NCI-H2196 (cell line): ENCODE results near the gene GAST.

Source experiments
- DNase-seq: peaks from one replicate; lab custom pipeline; 2025; ENCODE audit not compliant: unreplicated experiment; lab: John Stamatoyannopoulos, UW

Gene GAST

DNA sequence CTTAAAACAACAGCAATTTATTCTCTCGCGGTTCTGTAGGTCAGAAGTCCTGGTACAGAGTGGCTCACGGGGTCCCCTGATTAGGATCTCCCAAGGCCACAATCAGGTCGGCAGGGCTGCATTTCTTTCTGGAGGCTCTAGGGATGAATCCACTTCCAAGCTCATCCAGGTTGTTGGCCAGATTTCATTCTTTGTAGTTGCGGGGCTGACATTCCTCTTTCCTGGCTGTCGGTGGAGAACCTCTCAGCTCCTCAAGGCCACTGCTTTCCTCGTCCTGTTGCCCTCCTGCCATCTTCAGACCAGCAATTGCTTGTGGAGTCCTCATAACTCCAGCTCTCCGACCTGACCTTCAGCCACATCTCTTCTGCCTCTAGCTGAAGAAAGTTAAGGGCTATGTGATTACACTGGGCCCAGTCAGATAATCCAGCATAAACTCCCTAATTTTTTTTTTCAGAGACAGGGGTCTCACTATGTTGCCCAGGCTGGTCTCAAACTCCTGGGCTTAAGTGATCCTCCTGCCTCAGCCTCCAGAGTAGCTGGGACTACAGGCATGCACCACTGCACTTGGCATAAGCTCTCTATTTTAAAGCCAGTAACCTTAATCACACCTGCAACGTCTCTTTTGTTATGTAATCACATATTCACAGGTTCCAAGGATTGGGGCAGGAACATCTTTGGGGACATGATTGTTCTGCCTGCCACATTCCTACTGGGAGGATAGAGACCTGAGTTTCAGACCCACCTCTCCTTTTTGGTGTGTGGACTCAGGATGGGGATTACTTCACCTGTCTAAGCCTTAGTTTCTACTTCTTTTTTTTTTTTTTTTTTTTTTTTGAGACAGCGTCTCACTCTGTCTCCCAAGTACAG lies 4.1 kb upstream of the GAST start:
- DNase-seq: no peak

DNA sequence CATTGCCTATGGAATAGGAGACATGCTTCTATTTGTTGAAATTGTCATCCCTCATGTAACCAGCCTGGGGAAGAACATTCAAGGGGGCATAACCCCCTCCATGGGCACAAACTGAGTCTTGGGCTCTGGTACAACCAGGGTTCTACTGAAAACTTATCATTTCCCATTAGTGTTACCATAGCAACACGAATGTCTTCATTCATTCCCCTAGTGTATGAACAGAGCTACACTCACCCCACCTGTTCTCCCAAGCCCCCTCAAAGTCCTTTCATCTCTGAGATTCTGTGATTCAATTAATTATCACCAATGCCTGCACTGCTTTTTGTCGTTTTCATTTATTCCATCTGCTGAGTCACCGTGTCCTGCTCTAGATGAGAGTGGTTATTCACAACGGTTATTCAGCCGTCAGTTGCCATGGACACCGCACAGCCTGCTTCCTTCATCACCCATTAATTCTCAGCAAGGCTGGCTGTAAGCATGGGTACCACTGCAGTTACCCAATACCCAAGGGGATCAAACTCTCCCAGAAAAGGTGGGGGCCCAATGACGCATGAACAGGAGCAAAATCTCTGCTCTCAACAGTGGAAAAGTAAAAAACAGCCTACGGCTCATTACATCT lies 1.6 kb upstream of the GAST start:
- no peak for DNase-seq

- no peak for DNase-seq
These were observed 5.5 kb downstream of the GAST start for GRCh38 chr17:41717408-41718286.

DNA sequence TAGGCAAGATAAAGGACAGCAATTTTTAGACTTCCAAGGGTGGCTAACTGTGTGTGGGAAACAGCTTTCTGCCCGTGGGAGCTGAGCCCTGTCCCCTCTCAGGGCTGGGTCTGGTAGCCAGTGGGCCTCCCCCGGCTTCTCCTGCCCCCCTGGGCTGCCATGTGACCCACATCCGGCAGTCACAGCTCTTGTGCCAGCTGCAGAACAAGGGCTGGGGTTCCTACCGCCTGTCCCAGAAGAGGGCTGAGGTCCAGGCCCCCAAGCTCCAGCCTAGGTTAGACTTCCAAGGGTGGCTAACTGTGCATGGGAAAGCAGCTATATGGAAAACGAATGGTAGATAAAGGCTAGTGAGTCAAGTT lies 6.1 kb downstream of the GAST start:
- DNase-seq: no peak

- DNase-seq: no peak
These were observed 10.1 kb downstream of the GAST start for GRCh38 chr17:41722231-41722630.

- DNase-seq: no peak
These were observed 11.8 kb downstream of the GAST start for GRCh38 chr17:41723801-41724475.

DNA sequence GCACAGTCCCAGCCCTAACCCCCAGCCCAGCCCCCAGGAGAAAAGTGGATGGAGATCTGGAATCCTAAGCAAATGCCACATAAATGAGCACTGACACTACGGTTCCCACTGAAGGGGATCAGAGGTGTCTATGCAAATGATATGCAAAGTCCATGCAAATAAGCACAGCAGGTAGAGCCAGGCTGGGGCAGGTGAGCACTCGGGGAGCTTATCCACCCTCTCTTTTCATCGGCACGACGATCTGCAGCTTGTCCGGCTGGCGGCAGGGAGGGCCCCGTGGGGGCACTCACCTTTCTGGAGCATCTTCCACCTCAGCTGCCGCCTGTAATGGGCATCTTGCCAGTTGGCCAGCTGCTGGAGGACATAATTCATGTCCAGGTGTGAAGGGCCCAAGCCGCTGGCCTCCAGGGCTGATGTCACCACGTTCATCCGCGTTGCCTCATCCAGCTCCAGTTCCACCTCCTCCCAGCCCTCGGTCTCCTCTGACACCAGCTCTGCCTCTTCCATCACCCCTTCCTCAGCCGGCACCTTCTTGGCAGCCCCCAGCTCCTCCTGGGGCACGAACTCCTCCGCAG lies 12.4 kb downstream of the GAST start:
- peak; percentile 65 for DNase-seq

GRCh38 chr17:41725134-41725533 lies 13.0 kb downstream of the GAST start:
- DNase-seq: no peak

DNA sequence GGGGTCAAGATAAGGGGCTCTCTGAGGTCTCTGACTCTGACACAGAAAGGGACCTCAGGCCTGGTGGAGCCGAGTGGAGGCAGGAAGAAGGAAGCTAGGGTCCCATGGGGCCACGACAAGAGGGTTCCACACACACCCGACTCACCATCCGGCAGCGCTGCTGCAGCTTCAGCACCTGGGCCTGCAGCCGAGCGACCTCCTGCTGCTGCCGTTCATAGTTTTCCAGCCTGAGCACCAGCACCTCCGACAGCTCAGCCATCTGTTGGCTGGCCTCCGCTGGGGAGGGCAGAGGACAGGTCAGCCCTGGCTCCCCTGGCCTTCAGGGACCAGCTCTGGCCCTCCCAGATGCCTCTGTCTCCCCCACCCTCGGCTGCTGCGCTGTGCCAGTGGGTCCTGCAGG lies 15.9 kb downstream of the GAST start:
- DNase-seq: no peak

GRCh38 chr17:41730479-41730878 lies 18.3 kb downstream of the GAST start:
- DNase-seq: no peak

GRCh38 chr17:41731836-41732235 lies 19.7 kb downstream of the GAST start:
- no peak for DNase-seq

GRCh38 chr17:41733348-41734138 lies 21.4 kb downstream of the GAST start:
- DNase-seq: no peak

DNA sequence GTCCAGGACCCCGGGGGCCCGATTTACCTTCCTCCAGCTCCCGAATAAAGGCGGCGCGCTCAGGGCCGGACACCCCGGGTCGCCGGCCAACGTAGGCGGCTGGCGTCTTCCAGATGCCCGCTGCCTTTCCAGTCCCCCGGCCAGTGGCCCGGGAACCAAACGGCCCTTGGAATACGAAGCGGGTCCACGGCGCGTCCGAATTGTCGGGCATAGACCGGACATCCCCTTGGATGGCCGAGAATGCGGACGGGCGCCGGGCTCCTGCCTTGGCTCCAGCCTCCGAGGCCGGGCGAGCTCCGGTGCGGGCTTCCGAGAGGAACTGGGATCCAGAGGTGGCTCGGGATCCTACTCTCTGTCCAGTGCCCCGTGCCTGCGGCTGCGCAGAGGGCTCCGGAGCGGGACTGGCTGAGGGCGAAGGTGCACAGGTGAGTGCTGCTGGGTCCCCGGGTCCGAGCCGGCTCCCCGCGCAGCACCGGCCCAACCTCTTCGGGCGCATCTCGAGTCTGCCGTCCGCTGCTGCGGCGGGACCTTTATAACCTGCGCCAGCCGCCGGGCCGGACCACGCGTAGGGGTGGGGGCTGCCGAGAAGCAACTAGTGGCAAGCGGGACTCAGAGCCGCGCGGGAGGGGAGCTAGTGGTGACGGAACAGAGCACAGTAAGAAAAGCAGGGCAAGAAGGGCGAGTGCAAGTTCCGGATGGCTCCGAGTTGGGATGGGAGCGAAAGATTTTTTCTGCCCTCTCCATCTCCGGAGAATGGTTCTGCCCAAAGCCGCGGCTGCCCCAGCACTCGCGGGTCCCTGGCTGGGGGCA lies 22.2 kb downstream of the GAST start, which contains the start of gene HAP1:
HAP1 (minus strand) TSS at position 505 of the 810 bp plus-strand sequence; CDS start at position 496, 9 bp downstream.
- DNase-seq: peak; percentile 8

DNA sequence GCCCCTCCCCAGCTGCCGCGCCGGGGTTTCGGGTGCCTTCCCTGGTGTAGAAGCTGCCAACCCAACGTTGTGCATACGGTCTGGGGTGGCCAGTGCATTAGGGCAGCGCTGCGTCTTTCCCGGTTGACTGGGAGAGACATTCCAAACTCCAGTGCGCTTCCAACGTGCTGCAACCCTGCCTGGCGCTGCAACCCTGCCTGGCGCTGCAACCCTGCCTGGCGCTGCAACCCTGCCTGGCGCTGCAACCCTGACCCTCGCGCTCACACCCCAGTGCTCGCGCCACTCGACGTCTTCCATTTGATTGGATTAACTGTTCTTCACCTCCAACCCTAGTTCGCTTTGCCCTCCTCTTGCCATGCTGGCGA lies 22.8 kb downstream of the GAST start:
- no peak for DNase-seq

GRCh38 chr17:41735744-41736143 lies 23.6 kb downstream of the GAST start:
- DNase-seq: no peak

GRCh38 chr17:41736983-41737679 lies 25.0 kb downstream of the GAST start:
- DNase-seq: no peak

DNA sequence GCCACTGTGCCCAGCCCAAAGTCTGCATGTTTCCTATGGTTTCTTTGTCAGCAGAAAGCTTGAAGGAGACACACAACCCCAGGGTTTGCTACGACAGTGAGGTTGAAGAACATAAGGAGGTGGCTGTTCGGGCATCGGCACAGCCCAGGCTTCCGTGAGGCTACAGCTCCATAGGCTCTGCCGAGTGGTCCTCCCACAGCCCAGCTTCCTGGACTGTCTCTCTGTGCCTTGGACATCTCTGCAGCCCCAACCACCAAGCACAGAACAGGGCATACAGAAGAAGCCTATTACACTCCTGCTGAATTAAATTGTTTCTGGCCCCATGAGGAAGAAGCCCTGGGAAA lies 25.5 kb downstream of the GAST start:
- no peak for DNase-seq

- DNase-seq: peak; percentile 65
These were observed 26.1 kb downstream of the GAST start for GRCh38 chr17:41738077-41738800.
